Measurements from ENCODE around the gene MORN5.

Gene MORN5

GRCh38 chr9:122205176-122205575 is 45.5 kb downstream of the MORN5 start:
- no peak overlapping the region for H3K4me3 Mint-ChIP-seq
- no peaks in the 10 kb centered on the region for H3K9me3 Mint-ChIP-seq (ENCODE audit: low read depth)
- no peaks in the 10 kb centered on the region for H3K36me3 Mint-ChIP-seq
- H3K4me1 Mint-ChIP-seq (ENCODE audit: low read depth): no peaks in the 10 kb centered on the region
- no peak overlapping the region for H3K27ac Mint-ChIP-seq
- H3K27me3 Mint-ChIP-seq: peaks cover 4% of the 10 kb centered on the region

- Mint-ChIP-seq H3K4me3 (no peak overlapping the region), H3K9me3 (ENCODE audit: low read depth) (no peaks in the 10 kb centered on the region), H3K27me3 (peaks cover 12% of the 10 kb centered on the region), H3K36me3 (no peaks in the 10 kb centered on the region), H3K27ac (no peak overlapping the region), H3K4me1 (ENCODE audit: low read depth) (no peaks in the 10 kb centered on the region)
Observed at GRCh38 chr9:122206118-122207046, 46.7 kb downstream of the MORN5 start.

- H3K4me1 Mint-ChIP-seq (ENCODE audit: low read depth): no peaks in the 10 kb centered on the region
- no peak overlapping the region for H3K27ac Mint-ChIP-seq
- H3K36me3 Mint-ChIP-seq: no peaks in the 10 kb centered on the region
- no peak overlapping the region for H3K4me3 Mint-ChIP-seq
- H3K27me3 Mint-ChIP-seq: peaks cover 18% of the 10 kb centered on the region
- H3K9me3 Mint-ChIP-seq (ENCODE audit: low read depth): no peaks in the 10 kb centered on the region
Observed at GRCh38 chr9:122207096-122207495, 47.4 kb downstream of the MORN5 start.

- H3K4me3 Mint-ChIP-seq: no peak overlapping the region
- H3K27me3 Mint-ChIP-seq: peaks cover 32% of the 10 kb centered on the region
- no peaks in the 10 kb centered on the region for H3K9me3 Mint-ChIP-seq (ENCODE audit: low read depth)
- H3K4me1 Mint-ChIP-seq (ENCODE audit: low read depth): peaks cover 8% of the 10 kb centered on the region
- no peak overlapping the region for H3K27ac Mint-ChIP-seq
- H3K36me3 Mint-ChIP-seq: no peaks in the 10 kb centered on the region
Observed at GRCh38 chr9:122209451-122209850, 49.7 kb downstream of the MORN5 start.

- Mint-ChIP-seq H3K4me1 (ENCODE audit: low read depth) (peaks cover 10% of the 10 kb centered on the region), H3K4me3 (peak overlapping the region; percentile 62), H3K27ac (no peak overlapping the region), H3K9me3 (ENCODE audit: low read depth) (no peaks in the 10 kb centered on the region), H3K36me3 (peaks cover 2% of the 10 kb centered on the region), H3K27me3 (peaks cover 50% of the 10 kb centered on the region)
Observed at GRCh38 chr9:122212473-122213004, 52.8 kb downstream of the MORN5 start.

- H3K9me3 Mint-ChIP-seq (ENCODE audit: low read depth): no peaks in the 10 kb centered on the region
- H3K27ac Mint-ChIP-seq: no peak overlapping the region
- peaks cover 2% of the 10 kb centered on the region for H3K36me3 Mint-ChIP-seq
- peak overlapping the region; percentile 62 for H3K4me3 Mint-ChIP-seq
- H3K27me3 Mint-ChIP-seq: peaks cover 56% of the 10 kb centered on the region
- H3K4me1 Mint-ChIP-seq (ENCODE audit: low read depth): peaks cover 14% of the 10 kb centered on the region
Observed at GRCh38 chr9:122213102-122213588, 53.4 kb downstream of the MORN5 start.

- H3K9me3 Mint-ChIP-seq (ENCODE audit: low read depth): no peaks in the 10 kb centered on the region
- peak overlapping the region; percentile 74 for H3K4me3 Mint-ChIP-seq
- peaks cover 2% of the 10 kb centered on the region for H3K36me3 Mint-ChIP-seq
- H3K27me3 Mint-ChIP-seq: peaks cover 61% of the 10 kb centered on the region
- H3K4me1 Mint-ChIP-seq (ENCODE audit: low read depth): peaks cover 20% of the 10 kb centered on the region
- no peak overlapping the region for H3K27ac Mint-ChIP-seq
Observed at GRCh38 chr9:122213589-122214413, 54.1 kb downstream of the MORN5 start.

- peaks cover 2% of the 10 kb centered on the region for H3K36me3 Mint-ChIP-seq
Observed at GRCh38 chr9:122214507-122214906, 54.8 kb downstream of the MORN5 start.

GRCh38 chr9:122215663-122216062 is 56.0 kb downstream of the MORN5 start:
- H3K27ac Mint-ChIP-seq: no peak overlapping the region
- peaks cover 63% of the 10 kb centered on the region for H3K27me3 Mint-ChIP-seq
- peaks cover 30% of the 10 kb centered on the region for H3K4me1 Mint-ChIP-seq (ENCODE audit: low read depth)
- H3K4me3 Mint-ChIP-seq: no peak overlapping the region
- peaks cover 2% of the 10 kb centered on the region for H3K36me3 Mint-ChIP-seq
- H3K9me3 Mint-ChIP-seq (ENCODE audit: low read depth): no peaks in the 10 kb centered on the region

More at GRCh38 chr9:122214507-122214906, 54.8 kb downstream of the MORN5 start:
- Mint-ChIP-seq H3K4me1 (ENCODE audit: low read depth) (peaks cover 27% of the 10 kb centered on the region), H3K27ac (no peak overlapping the region), H3K9me3 (ENCODE audit: low read depth) (no peaks in the 10 kb centered on the region), H3K4me3 (peak overlapping the region; percentile 74), H3K27me3 (peaks cover 63% of the 10 kb centered on the region)

GRCh38 chr9:122216138-122216797 is 56.6 kb downstream of the MORN5 start:
- H3K4me3 Mint-ChIP-seq: peak overlapping the region; percentile 30
- peaks cover 30% of the 10 kb centered on the region for H3K4me1 Mint-ChIP-seq (ENCODE audit: low read depth)
- H3K9me3 Mint-ChIP-seq (ENCODE audit: low read depth): no peaks in the 10 kb centered on the region

GRCh38 chr9:122216798-122217418 is 57.2 kb downstream of the MORN5 start:
- Mint-ChIP-seq H3K36me3 (peaks cover 2% of the 10 kb centered on the region), H3K4me3 (peak overlapping the region; percentile 30), H3K27me3 (peaks cover 55% of the 10 kb centered on the region), H3K4me1 (ENCODE audit: low read depth) (peaks cover 32% of the 10 kb centered on the region), H3K9me3 (ENCODE audit: low read depth) (no peaks in the 10 kb centered on the region), H3K27ac (no peak overlapping the region)

More at GRCh38 chr9:122216138-122216797, 56.6 kb downstream of the MORN5 start:
- peaks cover 59% of the 10 kb centered on the region for H3K27me3 Mint-ChIP-seq
- H3K36me3 Mint-ChIP-seq: peaks cover 2% of the 10 kb centered on the region
- H3K27ac Mint-ChIP-seq: no peak overlapping the region

GRCh38 chr9:122217640-122218039 is 57.9 kb downstream of the MORN5 start:
- Mint-ChIP-seq H3K9me3 (ENCODE audit: low read depth) (no peaks in the 10 kb centered on the region), H3K27ac (no peak overlapping the region), H3K36me3 (peaks cover 2% of the 10 kb centered on the region), H3K27me3 (peaks cover 54% of the 10 kb centered on the region), H3K4me1 (ENCODE audit: low read depth) (peaks cover 32% of the 10 kb centered on the region), H3K4me3 (no peak overlapping the region)

- no peak overlapping the region for H3K27ac Mint-ChIP-seq
- H3K4me1 Mint-ChIP-seq (ENCODE audit: low read depth): peaks cover 29% of the 10 kb centered on the region
- no peaks in the 10 kb centered on the region for H3K9me3 Mint-ChIP-seq (ENCODE audit: low read depth)
- H3K36me3 Mint-ChIP-seq: peaks cover 2% of the 10 kb centered on the region
- H3K4me3 Mint-ChIP-seq: peak overlapping the region; percentile 79
- peaks cover 53% of the 10 kb centered on the region for H3K27me3 Mint-ChIP-seq
Observed at GRCh38 chr9:122218071-122218934, 58.6 kb downstream of the MORN5 start.
